ENCODE measurements around the gene SMLR1.

The SMLR1 gene

DNA sequence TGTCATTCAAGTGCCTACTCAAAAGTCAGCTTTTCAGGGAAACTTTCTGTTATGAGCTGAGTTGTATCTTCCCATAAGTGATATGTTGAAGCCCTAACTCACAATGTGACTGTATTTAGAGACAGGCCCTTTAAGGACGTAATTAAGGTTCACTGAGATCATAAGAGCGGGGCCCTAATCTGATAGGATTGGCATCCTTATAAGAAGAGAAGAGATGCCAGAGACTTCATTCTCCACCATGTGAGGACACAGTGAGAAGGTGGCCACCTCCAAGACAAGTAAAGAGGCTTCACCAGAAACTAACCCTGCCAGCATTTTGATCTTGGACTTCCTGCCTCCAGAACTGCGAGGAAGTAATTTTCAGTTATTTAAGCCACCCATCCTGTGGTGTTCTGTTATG, 12.7 kb upstream of the SMLR1 start:
- TF ChIP-seq POLR2AphosphoS5 (IDR thresholded peaks at IDR 0.05; ENCODE audit: borderline replicate concordance, low read depth, low read length) (no peak), EZH2 (IDR thresholded peaks at IDR 0.05) (no peak), FOXP2 (optimal IDR thresholded peaks at IDR 0.05; ENCODE audit: control extremely low read depth, extremely low read length, insufficient read depth) (no peak)
- DNase-seq (ENCODE audit: low read depth, low spot score), result no peak
- no peaks in the 10 kb centered on the region for H3K9me3 ChIP-seq (ENCODE audit: low read depth, low read length)
- no peaks in the 10 kb centered on the region for H3K36me3 ChIP-seq (ENCODE audit: insufficient read depth, low read length)
- no peak overlapping the region for H3K27ac ChIP-seq
- no peak overlapping the region for H3K9ac ChIP-seq (ENCODE audit: insufficient read length)
- no peak overlapping the region for H3K4me3 ChIP-seq

DNA sequence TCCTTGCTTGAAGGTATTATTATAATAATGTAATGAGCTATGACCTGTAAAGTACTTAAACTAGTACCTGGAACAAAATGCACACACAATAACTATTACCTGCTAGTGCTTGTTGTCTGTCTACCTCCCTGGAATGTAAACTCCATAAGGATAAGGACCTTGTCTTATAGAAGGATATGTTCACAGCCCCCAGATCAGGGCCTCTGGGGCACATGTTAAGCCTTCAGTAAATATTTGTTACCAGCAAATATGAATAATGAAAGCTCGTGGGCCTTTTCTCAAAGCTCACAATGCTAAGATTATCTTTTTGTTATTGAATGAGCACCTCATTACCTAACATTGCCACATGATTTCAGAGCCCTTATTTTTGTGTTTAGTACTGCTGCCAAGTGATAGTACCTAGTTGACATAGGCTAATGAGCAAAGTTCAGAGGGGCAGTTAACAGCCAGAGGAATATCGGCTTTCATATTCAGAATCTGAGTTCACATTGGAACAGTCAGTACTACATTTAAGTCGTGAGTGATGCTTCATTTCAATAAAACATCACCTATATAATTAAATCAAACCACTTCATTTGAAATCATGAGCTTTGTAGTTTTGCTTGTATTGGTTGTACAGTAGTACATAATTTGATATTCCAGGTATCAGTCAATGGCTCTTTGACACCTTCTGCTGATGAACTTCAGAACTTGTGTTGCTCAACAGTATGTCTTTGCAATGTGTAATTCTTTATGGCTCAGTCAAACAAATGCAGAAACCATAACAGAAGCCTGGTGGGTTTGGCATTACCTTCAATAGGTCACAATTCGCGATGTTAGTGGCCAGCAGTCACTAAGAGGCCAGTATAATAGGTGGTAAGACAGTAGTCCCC, 11.8 kb upstream of the SMLR1 start:
- no peak overlapping the region for H3K27ac ChIP-seq
- no peak overlapping the region for H3K4me3 ChIP-seq
- no peaks in the 10 kb centered on the region for H3K36me3 ChIP-seq (ENCODE audit: insufficient read depth, low read length)
- no peaks in the 10 kb centered on the region for H3K9me3 ChIP-seq (ENCODE audit: low read depth, low read length)
- no peak for TF ChIP-seq POLR2AphosphoS5 (IDR thresholded peaks at IDR 0.05; ENCODE audit: borderline replicate concordance, low read depth, low read length)
- TF ChIP-seq EZH2 (IDR thresholded peaks at IDR 0.05), result no peak
- TF ChIP-seq FOXP2 (optimal IDR thresholded peaks at IDR 0.05; ENCODE audit: control extremely low read depth, extremely low read length, insufficient read depth), result no peak
- H3K9ac ChIP-seq (ENCODE audit: insufficient read length), result no peak overlapping the region
- no peak for DNase-seq (ENCODE audit: low read depth, low spot score)

DNA sequence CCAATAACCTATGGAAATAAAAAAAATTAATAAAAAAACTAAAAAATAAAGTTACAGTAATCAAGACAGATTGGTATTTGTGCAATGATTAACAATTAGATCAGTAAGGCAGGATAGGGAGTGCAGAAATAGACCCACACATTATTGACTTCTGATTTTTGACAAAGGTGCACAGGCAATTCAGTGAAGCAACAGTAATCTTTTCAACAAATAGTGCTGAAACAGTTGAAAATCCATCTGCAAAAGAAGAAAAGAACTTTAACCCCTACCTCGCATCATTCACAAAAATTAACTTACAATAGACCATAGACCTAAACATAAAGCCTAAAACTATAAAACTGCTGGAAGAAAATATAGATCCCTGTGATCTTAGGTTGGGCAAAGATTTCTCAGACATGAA, 4.5 kb upstream of the SMLR1 start:
- Histone ChIP-seq H3K9ac (ENCODE audit: insufficient read length) (no peak overlapping the region), H3K27ac (no peak overlapping the region), H3K36me3 (ENCODE audit: insufficient read depth, low read length) (no peaks in the 10 kb centered on the region), H3K4me3 (no peak overlapping the region), H3K9me3 (ENCODE audit: low read depth, low read length) (no peaks in the 10 kb centered on the region)
- no peak for DNase-seq (ENCODE audit: low read depth, low spot score)
- no peak for TF ChIP-seq EZH2 (IDR thresholded peaks at IDR 0.05)
- no peak for TF ChIP-seq FOXP2 (optimal IDR thresholded peaks at IDR 0.05; ENCODE audit: control extremely low read depth, extremely low read length, insufficient read depth)
- TF ChIP-seq POLR2AphosphoS5 (IDR thresholded peaks at IDR 0.05; ENCODE audit: borderline replicate concordance, low read depth, low read length), result no peak

DNA sequence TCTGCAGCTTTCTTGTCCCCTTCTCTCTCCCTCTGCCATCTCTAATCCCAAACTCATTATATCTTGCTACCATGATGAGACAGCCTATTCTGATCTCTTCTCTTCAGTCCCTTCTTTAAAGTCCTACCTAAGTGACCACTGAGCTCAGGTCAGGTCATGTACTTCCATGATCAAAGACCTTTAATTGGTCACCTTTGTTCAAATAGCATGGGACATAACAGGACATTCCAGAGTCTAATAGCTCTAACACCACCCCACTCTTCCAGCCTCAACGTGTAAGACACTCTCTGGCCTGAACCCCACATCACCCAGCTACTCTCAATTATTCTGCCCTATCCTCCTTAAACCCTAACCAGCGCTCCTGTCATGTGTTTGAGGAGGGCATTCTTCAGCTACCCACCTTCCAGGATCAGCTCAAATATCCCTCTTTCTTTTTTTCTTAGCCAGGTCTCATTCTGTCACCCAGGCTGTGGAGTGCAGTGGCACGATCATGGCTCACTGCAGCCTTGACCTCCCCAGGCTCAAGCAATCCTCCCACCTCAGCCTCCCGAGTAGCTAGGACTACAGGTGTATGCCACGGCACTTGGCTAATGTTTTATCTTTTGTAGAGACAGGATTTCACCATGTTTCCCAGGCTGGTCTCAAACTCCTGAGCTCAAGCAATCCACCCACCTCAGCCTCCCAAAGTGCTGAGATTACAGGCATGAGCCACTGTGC, 2.1 kb upstream of the SMLR1 start:
- Histone ChIP-seq H3K27ac (no peak overlapping the region), H3K9me3 (ENCODE audit: low read depth, low read length) (no peaks in the 10 kb centered on the region), H3K4me3 (no peak overlapping the region), H3K36me3 (ENCODE audit: insufficient read depth, low read length) (no peaks in the 10 kb centered on the region), H3K9ac (ENCODE audit: insufficient read length) (no peak overlapping the region)
- TF ChIP-seq EZH2 (IDR thresholded peaks at IDR 0.05) (no peak), FOXP2 (optimal IDR thresholded peaks at IDR 0.05; ENCODE audit: control extremely low read depth, extremely low read length, insufficient read depth) (no peak)
- DNase-seq (ENCODE audit: low read depth, low spot score), result no peak

DNA sequence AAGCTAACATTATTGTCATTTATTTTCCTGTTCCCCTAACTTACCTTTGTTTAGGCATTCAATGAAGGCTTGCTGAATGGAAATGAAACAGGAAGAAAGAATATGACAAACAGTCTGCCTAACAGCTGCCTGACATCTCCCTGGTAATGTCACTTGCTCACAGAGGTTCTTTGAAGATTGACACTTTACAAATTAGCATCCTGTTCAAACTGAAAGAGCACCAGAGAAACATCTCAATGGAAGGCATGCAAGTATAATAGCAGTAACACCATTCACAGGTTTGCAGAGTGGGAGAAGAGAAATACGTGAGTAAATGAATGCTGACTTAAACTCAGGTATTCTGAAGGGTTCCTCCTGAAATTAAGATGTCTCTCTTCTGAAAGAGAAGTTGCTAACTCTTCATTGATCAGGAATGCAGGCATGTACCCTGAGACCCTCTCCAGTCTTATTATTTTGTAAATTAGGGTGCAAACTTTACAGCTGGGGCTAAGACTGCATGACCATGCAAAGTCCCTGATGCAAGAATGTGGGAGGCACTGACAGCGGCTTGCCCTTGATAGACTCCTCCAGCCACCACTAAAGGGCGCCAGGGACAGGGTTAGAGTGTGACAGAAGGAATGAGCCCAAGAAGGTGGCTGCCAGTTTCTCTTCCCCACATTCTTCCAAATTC, 1.3 kb upstream of the SMLR1 start:
- no peaks in the 10 kb centered on the region for H3K9me3 ChIP-seq (ENCODE audit: low read depth, low read length)
- no peak for DNase-seq (ENCODE audit: low read depth, low spot score)
- H3K27ac ChIP-seq, result no peak overlapping the region
- no peaks in the 10 kb centered on the region for H3K36me3 ChIP-seq (ENCODE audit: insufficient read depth, low read length)
- no peak overlapping the region for H3K4me3 ChIP-seq
- TF ChIP-seq EZH2 (IDR thresholded peaks at IDR 0.05), result no peak
- no peak for TF ChIP-seq FOXP2 (optimal IDR thresholded peaks at IDR 0.05; ENCODE audit: control extremely low read depth, extremely low read length, insufficient read depth)
- TF ChIP-seq POLR2AphosphoS5 (IDR thresholded peaks at IDR 0.05; ENCODE audit: borderline replicate concordance, low read depth, low read length), result no peak
- no peak overlapping the region for H3K9ac ChIP-seq (ENCODE audit: insufficient read length)

DNA sequence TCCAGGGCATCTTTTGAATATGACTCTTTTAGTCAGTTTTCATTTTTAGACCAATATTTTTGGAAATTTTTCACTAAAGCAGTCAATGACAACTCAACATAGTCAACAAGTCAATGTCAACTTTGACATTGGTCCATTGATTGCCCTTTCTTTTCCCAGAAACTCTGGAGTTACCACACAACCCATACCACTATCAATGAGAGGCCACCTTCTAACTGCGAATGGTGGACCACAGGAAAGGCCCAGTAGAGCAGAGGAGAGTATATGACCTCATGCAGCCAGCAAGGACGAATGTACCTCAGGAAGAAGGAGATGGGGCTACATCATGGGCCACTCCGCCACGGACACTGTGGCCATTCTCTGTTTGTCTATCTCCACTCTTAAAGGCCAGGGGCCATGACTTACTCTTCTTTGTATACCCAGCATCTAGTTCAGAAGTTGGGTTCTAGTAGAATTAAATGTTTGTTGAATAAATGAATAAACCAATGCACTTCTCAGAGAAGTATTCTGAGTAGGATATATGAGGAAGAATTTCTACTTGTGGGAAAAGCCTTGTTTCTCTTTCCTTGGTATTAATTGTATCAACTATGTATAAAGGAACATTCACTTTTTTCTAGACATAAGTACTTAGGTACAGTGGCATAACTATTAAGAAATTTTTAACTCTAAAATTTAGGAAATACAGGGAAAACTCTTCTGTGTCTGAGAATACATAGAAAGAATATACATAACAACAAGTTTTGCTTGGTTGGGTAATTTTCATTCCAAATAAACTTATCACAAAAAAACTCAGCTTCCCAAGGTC, 562 bp upstream of the SMLR1 start:
- H3K27ac ChIP-seq, result no peak overlapping the region
- DNase-seq (ENCODE audit: low read depth, low spot score), result no peak
- no peak for TF ChIP-seq POLR2AphosphoS5 (IDR thresholded peaks at IDR 0.05; ENCODE audit: borderline replicate concordance, low read depth, low read length)
- no peak for TF ChIP-seq EZH2 (IDR thresholded peaks at IDR 0.05)
- TF ChIP-seq FOXP2 (optimal IDR thresholded peaks at IDR 0.05; ENCODE audit: control extremely low read depth, extremely low read length, insufficient read depth), result no peak
- no peak overlapping the region for H3K4me3 ChIP-seq
- no peak overlapping the region for H3K9ac ChIP-seq (ENCODE audit: insufficient read length)
- H3K36me3 ChIP-seq (ENCODE audit: insufficient read depth, low read length), result no peaks in the 10 kb centered on the region
- no peaks in the 10 kb centered on the region for H3K9me3 ChIP-seq (ENCODE audit: low read depth, low read length)

DNA sequence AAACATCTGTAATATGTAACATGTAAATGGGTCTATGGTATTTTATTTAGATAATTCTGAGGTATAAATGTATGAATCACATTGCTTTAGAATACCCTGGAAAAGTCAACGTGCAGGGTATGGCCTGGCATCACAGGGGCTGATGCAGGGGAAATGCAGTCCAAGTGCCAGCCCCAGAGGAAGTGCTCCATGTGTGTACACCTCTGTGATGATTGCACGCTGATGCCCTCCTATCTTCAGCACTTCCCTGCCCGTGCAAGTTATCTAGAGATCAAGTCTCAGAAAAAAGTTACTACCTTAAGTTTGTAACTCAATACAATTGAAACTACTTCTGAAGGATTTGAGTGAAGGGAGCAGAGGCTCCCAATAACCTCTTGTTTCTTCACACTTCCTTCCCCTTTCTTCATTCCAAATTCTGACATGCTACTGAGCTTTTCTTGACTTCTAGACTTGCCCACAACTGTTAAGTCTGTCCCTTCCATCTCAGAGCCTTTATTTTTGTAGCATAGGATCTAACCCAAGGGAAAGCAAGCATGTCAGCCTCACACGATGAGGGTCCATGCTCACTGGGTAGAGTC, 2.2 kb downstream of the SMLR1 start:
- TF ChIP-seq FOXP2 (optimal IDR thresholded peaks at IDR 0.05; ENCODE audit: control extremely low read depth, extremely low read length, insufficient read depth) (no peak), EZH2 (IDR thresholded peaks at IDR 0.05) (no peak), POLR2AphosphoS5 (IDR thresholded peaks at IDR 0.05; ENCODE audit: borderline replicate concordance, low read depth, low read length) (no peak)
- DNase-seq (ENCODE audit: low read depth, low spot score), result no peak
- H3K9me3 ChIP-seq (ENCODE audit: low read depth, low read length), result no peaks in the 10 kb centered on the region
- no peak overlapping the region for H3K9ac ChIP-seq (ENCODE audit: insufficient read length)
- no peak overlapping the region for H3K4me3 ChIP-seq
- H3K36me3 ChIP-seq (ENCODE audit: insufficient read depth, low read length), result no peaks in the 10 kb centered on the region
- no peak overlapping the region for H3K27ac ChIP-seq

Data from SK-N-MC (cell line).